Colonic mucosa (tissue), 4 donors: ENCODE measurements around the gene GBF1. TPM values are rescaled to one million over a fixed set of nuclear protein-coding genes. Genes with fewer than 3 reads are reported as not detected.

Experiments used
- DNase-seq: peaks from one replicate; pipeline ENCODE4 v3.0.0-alpha.2; 2020
- H3K27ac ChIP-seq: fragments of 200-600 bp; one replicate; pipeline ENCODE4 v1.8.0; 2021
- H3K27me3 ChIP-seq: fragments of 200-600 bp; one replicate; pipeline ENCODE4 v1.8.0; 2021
- H3K36me3 ChIP-seq: fragments of 200-600 bp; one replicate; pipeline ENCODE4 v1.8.0; 2021
- H3K4me1 ChIP-seq: fragments of 200-600 bp; one replicate; pipeline ENCODE4 v1.8.0; 2021; ENCODE audit warnings: mild to moderate bottlenecking
- H3K4me3 ChIP-seq: fragments of 200-600 bp; one replicate; pipeline ENCODE4 v1.8.0; 2021
- H3K9ac ChIP-seq, 2 donors: one replicate each; pipeline ENCODE4 v1.7.0; 2013; ENCODE audit warnings: control low read depth in 2 of 2, low read depth in 2 of 2, low read length in 2 of 2
- H3K9me3 ChIP-seq: fragments of 200-600 bp; one replicate; pipeline ENCODE4 v1.8.0; 2021
- intact Hi-C: fragments of 100-400 bp; cut with DNase I; formaldehyde crosslinking; loops from one replicate; pipeline ENCODE4 v1.14.1; 2022
- total RNA-seq, 2 donors: library from RNA; stranded (reverse); fragmentation: NEBNext Ultra II Directional in 1 of 2; extraction: Animal tissue kit (Norgen Biotek cat#: 25700) in 1 of 2; gene quantifications; one replicate each; pipeline ENCODE4 v1.2.1, GENCODE V29; 2021
- TF ChIP-seq, protein P1 (sequence below): fragments of 200-600 bp; IDR thresholded peaks from one replicate; pipeline ENCODE4 v1.8.0; 2022; ENCODE audit warnings: antibody characterized with exemption, mild to moderate bottlenecking
- donor health status: healthy.
- donor health status: DM: no; HTN: no; CAD: no.
- donor health status: DM: no; HTN: no; CAD: no.

Gene GBF1
- total RNA-seq, 2 donors from 2014 or later = 59.8 to 73.4 TPM

GRCh38 chr10:102235598-102235920 lies 9.8 kb upstream of the GBF1 start:
- Histone ChIP-seq H3K4me3 (no peak overlapping the region), H3K27ac (no peak overlapping the region), H3K4me1 (peaks cover 9% of the 10 kb centered on the region), H3K9me3 (no peaks in the 10 kb centered on the region), H3K9ac (no peak overlapping the region), H3K36me3 (no peaks in the 10 kb centered on the region), H3K27me3 (peaks cover 29% of the 10 kb centered on the region)
- intact Hi-C loops = no loop called here
- TF ChIP-seq, protein P1, sequence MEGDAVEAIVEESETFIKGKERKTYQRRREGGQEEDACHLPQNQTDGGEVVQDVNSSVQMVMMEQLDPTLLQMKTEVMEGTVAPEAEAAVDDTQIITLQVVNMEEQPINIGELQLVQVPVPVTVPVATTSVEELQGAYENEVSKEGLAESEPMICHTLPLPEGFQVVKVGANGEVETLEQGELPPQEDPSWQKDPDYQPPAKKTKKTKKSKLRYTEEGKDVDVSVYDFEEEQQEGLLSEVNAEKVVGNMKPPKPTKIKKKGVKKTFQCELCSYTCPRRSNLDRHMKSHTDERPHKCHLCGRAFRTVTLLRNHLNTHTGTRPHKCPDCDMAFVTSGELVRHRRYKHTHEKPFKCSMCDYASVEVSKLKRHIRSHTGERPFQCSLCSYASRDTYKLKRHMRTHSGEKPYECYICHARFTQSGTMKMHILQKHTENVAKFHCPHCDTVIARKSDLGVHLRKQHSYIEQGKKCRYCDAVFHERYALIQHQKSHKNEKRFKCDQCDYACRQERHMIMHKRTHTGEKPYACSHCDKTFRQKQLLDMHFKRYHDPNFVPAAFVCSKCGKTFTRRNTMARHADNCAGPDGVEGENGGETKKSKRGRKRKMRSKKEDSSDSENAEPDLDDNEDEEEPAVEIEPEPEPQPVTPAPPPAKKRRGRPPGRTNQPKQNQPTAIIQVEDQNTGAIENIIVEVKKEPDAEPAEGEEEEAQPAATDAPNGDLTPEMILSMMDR = no peak
- DNase-seq = no peak

GRCh38 chr10:102236006-102236405 lies 9.3 kb upstream of the GBF1 start:
- H3K9ac ChIP-seq = no peak overlapping the region
- peaks cover 12% of the 10 kb centered on the region for H3K4me1 ChIP-seq
- no peak for DNase-seq
- H3K4me3 ChIP-seq = no peak overlapping the region
- H3K27me3 ChIP-seq = peaks cover 29% of the 10 kb centered on the region
- TF ChIP-seq, protein P1 = no peak
- H3K9me3 ChIP-seq = no peaks in the 10 kb centered on the region
- intact Hi-C loops = no loop called here
- no peak overlapping the region for H3K27ac ChIP-seq
- H3K36me3 ChIP-seq = no peaks in the 10 kb centered on the region

- no peak overlapping the region for H3K27ac ChIP-seq
- peaks cover 23% of the 10 kb centered on the region for H3K27me3 ChIP-seq
- H3K36me3 ChIP-seq = no peaks in the 10 kb centered on the region
- H3K4me1 ChIP-seq = peaks cover 15% of the 10 kb centered on the region
- no peaks in the 10 kb centered on the region for H3K9me3 ChIP-seq
- no peak overlapping the region for H3K4me3 ChIP-seq
- intact Hi-C loops = no loop called here
- DNase-seq = no peak
- TF ChIP-seq, protein P1 = no peak
- H3K9ac ChIP-seq = no peak overlapping the region
Observed at GRCh38 chr10:102237711-102238252, 7.5 kb upstream of the GBF1 start.

GRCh38 chr10:102240467-102241031 lies 4.8 kb upstream of the GBF1 start:
- H3K36me3 ChIP-seq = no peaks in the 10 kb centered on the region
- H3K4me3 ChIP-seq = peak overlapping the region; percentile 52
- H3K9ac ChIP-seq = no peak overlapping the region
- DNase-seq = no peak
- H3K9me3 ChIP-seq = no peaks in the 10 kb centered on the region
- H3K27me3 ChIP-seq = peaks cover 23% of the 10 kb centered on the region
- TF ChIP-seq, protein P1 = no peak
- no peak overlapping the region for H3K27ac ChIP-seq
- intact Hi-C loops = no loop called here
- H3K4me1 ChIP-seq = peaks cover 15% of the 10 kb centered on the region

DNA sequence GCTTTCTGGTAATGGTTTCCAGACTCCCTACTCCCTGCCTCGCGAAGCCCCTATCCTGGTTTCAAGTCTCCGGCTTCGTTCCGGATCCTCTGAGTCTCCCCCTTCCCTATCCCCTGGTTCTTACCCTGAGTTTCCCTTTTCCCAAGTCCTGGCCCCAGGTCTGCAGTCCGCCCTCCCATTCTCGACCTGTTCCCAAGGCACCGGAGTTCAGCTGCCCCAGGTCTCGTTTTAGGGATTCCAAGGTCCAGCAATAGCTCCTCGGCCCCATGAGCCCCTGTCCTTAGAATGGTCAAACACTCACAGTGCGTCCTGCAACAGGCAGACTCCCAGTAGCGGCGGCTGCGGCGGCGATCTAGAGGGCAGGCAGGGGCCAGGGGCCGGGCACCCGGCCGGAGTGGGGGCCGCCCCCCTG lies 4.3 kb upstream of the GBF1 start:
- intact Hi-C loops = no loop called here
- no peak for DNase-seq
- H3K27ac ChIP-seq = no peak overlapping the region
- no peaks in the 10 kb centered on the region for H3K9me3 ChIP-seq
- peaks cover 23% of the 10 kb centered on the region for H3K27me3 ChIP-seq
- TF ChIP-seq, protein P1 = no peak
- peaks cover 15% of the 10 kb centered on the region for H3K4me1 ChIP-seq
- no peaks in the 10 kb centered on the region for H3K36me3 ChIP-seq
- peak overlapping the region; percentile 52 for H3K4me3 ChIP-seq
- peak overlapping the region; percentile 19 to 27 for H3K9ac ChIP-seq
